GM12878 (cell line): Measurements from ENCODE around the gene RABEP1. TPM values are rescaled to one million over a fixed set of nuclear protein-coding genes. Genes with fewer than 3 reads are reported as not detected.

Experiments
- ATAC-seq: fragments of 200-7000 bp; cut with Tn5 transposase; 3 replicates; pipeline ENCODE4 v1.9.1; 2020; ENCODE audit warnings: mild to moderate bottlenecking, moderate library complexity
- BruUV-seq: library from RNA; stranded (reverse); fragments of 400-500 nt; replicated peaks from 2 replicates; lab custom pipeline; 2021; lab: Mats Ljungman, UMichigan
- CTCF ChIA-PET: fragments of 300-600 bp; sonication (Branson Sonifier 250); formaldehyde crosslinking; extraction: SDS; loops from one replicate; lab custom pipeline; 2021; ENCODE audit warnings: inconsistent platforms; lab: Yijun Ruan, JAX
- POLR2A ChIA-PET: fragments of 350-600 bp; formaldehyde crosslinking; extraction: SDS; loops from one replicate; lab custom pipeline; 2021; ENCODE audit warnings: inconsistent platforms; lab: Charles Lee
- RAD21 ChIA-PET: fragments of 300-600 bp; sonication (Branson Sonifier 250); formaldehyde crosslinking; loops from one replicate; lab custom pipeline; 2023; ENCODE audit warnings: antibody characterized with exemption; ENCODE audit not compliant: unreplicated experiment; lab: Charles Lee
- SMC1A ChIA-PET: fragments of 300-600 bp; sonication (Branson Sonifier 250); formaldehyde crosslinking; loops from one replicate; lab custom pipeline; 2023; ENCODE audit not compliant: unreplicated experiment, uncharacterized antibody; lab: Charles Lee
- DNase-seq: peaks from one replicate; pipeline ENCODE4 v3.0.0-alpha.2; 2011; ENCODE audit warnings: low read depth, low spot score
- FAIRE-seq: peaks from 3 replicates; lab custom pipeline; 2011; peaks lifted over from hg19 to GRCh38; lab: Jason Lieb, UNC
- H2AFZ ChIP-seq: 2 replicates; pipeline ENCODE4 v1.6.0; 2011; ENCODE audit warnings: low read depth, low read length, control low read depth; ENCODE audit not compliant: control insufficient read depth
- H3K27ac ChIP-seq: 2 replicates; pipeline ENCODE4 v1.5.1; 2011; ENCODE audit warnings: control low read depth; ENCODE audit not compliant: control insufficient read depth, insufficient read depth
- H3K27me3 ChIP-seq, 2 experiments: replicated peaks in 1 of 2; 2 replicates each; pipeline versions ENCODE4 v1.6.0 to v1.6.1; 2011; ENCODE audit warnings: low read length in 1 of 2; ENCODE audit not compliant: control insufficient read depth in 2 of 2, insufficient read depth in 2 of 2
- H3K36me3 ChIP-seq, 2 experiments: 2 replicates each; pipeline ENCODE4 v1.5.1; 2011; ENCODE audit warnings: low read length in 1 of 2; ENCODE audit not compliant: control insufficient read depth in 2 of 2, insufficient read depth in 2 of 2
- H3K4me1 ChIP-seq: 2 replicates; pipeline ENCODE4 v1.6.1; 2011; ENCODE audit warnings: mild to moderate bottlenecking, low read length, moderate library complexity, mixed read lengths; ENCODE audit not compliant: control insufficient read depth, insufficient read depth
- H3K4me2 ChIP-seq: 2 replicates; pipeline ENCODE4 v1.6.0; 2011; ENCODE audit warnings: control low read depth; ENCODE audit not compliant: control insufficient read depth, insufficient read depth
- H3K4me3 ChIP-seq: fragments of 200-600 bp; sonication (generic); 2 replicates; pipeline ENCODE4 v1.5.1; 2016
- H3K79me2 ChIP-seq: 2 replicates; pipeline ENCODE4 v1.6.0; 2011; ENCODE audit warnings: low read length; ENCODE audit not compliant: control insufficient read depth, insufficient read depth
- H3K9ac ChIP-seq: 2 replicates; pipeline ENCODE4 v1.8.0; 2011; ENCODE audit warnings: low read length, control low read depth, mixed read lengths; ENCODE audit not compliant: control insufficient read depth, insufficient read depth
- H3K9me3 ChIP-seq: replicated peaks from 3 replicates; pipeline ENCODE4 v1.5.1; 2011; ENCODE audit warnings: mild to moderate bottlenecking, low read length; ENCODE audit not compliant: control insufficient read depth, insufficient read depth
- H4K20me1 ChIP-seq: 2 replicates; pipeline ENCODE4 v1.6.0; 2011; ENCODE audit not compliant: control insufficient read depth, insufficient read depth
- BCLAF1 ChIP-seq: fragments of 450-650 bp; IDR thresholded peaks from 2 replicates; pipeline ENCODE4 v1.6.1; 2017; ENCODE audit warnings: antibody characterized with exemption, mild to moderate bottlenecking, moderate library complexity
- CHD2 ChIP-seq: IDR thresholded peaks from 2 replicates; pipeline ENCODE4 v1.6.1; 2011; ENCODE audit warnings: low read depth, low read length, improper control_type of control experiment, borderline replicate concordance
- CHD4 ChIP-seq: fragments of 200-600 bp; sonication (generic); IDR thresholded peaks from 2 replicates; pipeline ENCODE4 v1.6.1; 2016; ENCODE audit warnings: mild to moderate bottlenecking
- EED ChIP-seq: sonication (generic); IDR thresholded peaks from 2 replicates; pipeline ENCODE4 v1.6.1; 2016; ENCODE audit warnings: antibody characterized with exemption, low read depth
- FOXK2 ChIP-seq: fragments of 450-650 bp; IDR thresholded peaks from 2 replicates; pipeline ENCODE4 v1.6.1; 2017; ENCODE audit warnings: mild to moderate bottlenecking, moderate library complexity
- KAT2A ChIP-seq: conservative IDR thresholded peaks from 2 replicates; pipeline ENCODE4 v1.6.1; 2011; ENCODE audit warnings: low read depth, low read length; ENCODE audit not compliant: control insufficient read depth
- LARP7 ChIP-seq: fragments of 450-650 bp; IDR thresholded peaks from 2 replicates; pipeline ENCODE4 v1.6.1; 2017; ENCODE audit warnings: mild to moderate bottlenecking
- MEF2A ChIP-seq: IDR thresholded peaks from 2 replicates; pipeline ENCODE4 v1.6.1; 2011; ENCODE audit warnings: low read depth, mild to moderate bottlenecking, low read length, moderate library complexity; ENCODE audit not compliant: insufficient read depth
- POLR2AphosphoS2 ChIP-seq: IDR thresholded peaks from 2 replicates; pipeline ENCODE4 v1.6.1; 2011; ENCODE audit warnings: low read depth, mild to moderate bottlenecking, low read length, improper control_type of control experiment, moderate library complexity
- RAD21 ChIP-seq: IDR thresholded peaks from 2 replicates; pipeline ENCODE4 v1.6.1; 2011; ENCODE audit warnings: mild to moderate bottlenecking, low read depth, low read length, moderate library complexity; ENCODE audit not compliant: insufficient read depth
- ZNF207 ChIP-seq: fragments of 450-650 bp; IDR thresholded peaks from 2 replicates; pipeline ENCODE4 v1.6.1; 2014; ENCODE audit warnings: antibody characterized with exemption, mild to moderate bottlenecking, borderline replicate concordance
- ZNF687 ChIP-seq: fragments of 450-650 bp; IDR thresholded peaks from 2 replicates; pipeline ENCODE4 v1.6.1; 2017; ENCODE audit warnings: mild to moderate bottlenecking, moderate library complexity
- WGBS: methylation state at CpG from one replicate; pipeline ENCODE4 v1.1.6; 2016; ENCODE audit warnings: low lambda C conversion rate; ENCODE audit not compliant: insufficient replicate concordance, insufficient coverage; ENCODE audit errors: missing lambda C conversion rate; 5-methylcytosine and 5-hydroxymethylcytosine counted together
- in situ Hi-C: fragments of 300-500 bp; cut with MboI; formaldehyde crosslinking; loops from 9 replicates; pipeline ENCODE4 v1.14.3; 2018; ENCODE audit warnings: mixed read lengths
- intact Hi-C: fragments of 100-400 bp; cut with micrococcal nuclease; formaldehyde crosslinking; loops from one replicate; pipeline ENCODE4 v1.14.2; 2022; ENCODE audit not compliant: unreplicated experiment
- polyA plus RNA-seq, 11 experiments: library from polyadenylated mRNA; depleted of rRNA in 4 of 11; unstranded in 6 of 11; stranded (reverse) in 5 of 11; fragments of >200 nt; fragmentation: Nextera tagmentation in 4 of 11; fragmentation: Illumina TruSeq in 1 of 11; extraction: Ambion mirVana in 4 of 11; extraction: Trizol in 1 of 11; gene quantifications; 1 replicate in 1 of 11; 2 replicates in 10 of 11; pipeline versions ENCODE4 v1.2.1 to v1.2.3, GENCODE V29; 2011 to 2016; ENCODE audit warnings: inconsistent platforms in 2 of 11, missing spikeins in 2 of 11, low read depth in 1 of 11
- total RNA-seq, 4 experiments: library from RNA; depleted of rRNA in 3 of 4; stranded (reverse); fragments of >200 nt in 3 of 4; fragmentation: Illumina TruSeq in 1 of 4; extraction: Trizol in 1 of 4; gene quantifications; 2 replicates each; pipeline versions ENCODE4 v1.2.1 to v1.2.3, GENCODE V29; 2013 to 2021
- TF ChIP-seq, protein P1 (sequence below): fragments of 450-650 bp; IDR thresholded peaks from 2 replicates; pipeline ENCODE4 v1.6.1; 2014; ENCODE audit warnings: mild to moderate bottlenecking
- TF ChIP-seq, protein P2 (sequence below), 3 experiments: IDR thresholded peaks in 2 of 3; conservative IDR thresholded peaks in 1 of 3; 2 replicates each; pipeline ENCODE4 v1.5.1; 2011; ENCODE audit warnings: low read depth in 3 of 3, low read length in 3 of 3, mild to moderate bottlenecking in 3 of 3, control low read depth in 2 of 3, moderate library complexity in 2 of 3, inconsistent platforms in 1 of 3, mixed read lengths in 1 of 3; ENCODE audit not compliant: control insufficient read depth in 2 of 3, insufficient read depth in 1 of 3; ENCODE audit errors: extremely low read depth in 1 of 3

Gene RABEP1
- total and polyA plus RNA-seq, 10 of the 15 experiments (the other 5 are each of a cell fraction or from before 2014, with no cell fraction given): 13.4 to 71.4 (median 59.8) TPM

DNA sequence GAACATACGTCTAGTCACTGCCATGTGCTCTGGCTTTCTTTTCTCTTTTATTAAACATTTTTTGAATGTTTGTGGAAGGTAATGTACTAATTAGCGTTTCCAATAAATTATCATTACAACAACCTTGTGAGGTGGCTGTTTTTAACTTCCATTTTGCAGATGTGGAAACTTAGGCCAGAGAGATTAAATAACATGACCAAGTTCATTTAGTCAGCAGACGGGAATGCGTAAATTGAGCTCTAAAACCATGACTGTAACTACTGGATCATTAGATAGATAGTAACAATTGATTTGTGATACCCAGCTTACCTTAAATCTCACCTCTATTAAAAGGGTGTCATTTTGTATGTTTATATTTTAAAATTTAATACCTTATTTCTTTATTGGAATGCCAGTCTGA is 49.4 kb downstream of the RABEP1 start:
- in situ Hi-C loops (no loop called here), intact Hi-C loops (no loop called here)
- DNase-seq (no peak), ATAC-seq (no peak), FAIRE-seq (no peak)
- Histone ChIP-seq H3K4me1 (peaks cover 14% of the 10 kb centered on the region), H3K4me2 (no peak overlapping the region), H3K4me3 (no peak overlapping the region), H3K36me3 (peaks cover 0 to 19% of the 10 kb centered on the region in 2 experiments; a peak in 3 of 4 replicates), H3K27me3 (no peaks in the 10 kb centered on the region), H3K9me3 (no peaks in the 10 kb centered on the region; the same call in 2 of the 3 replicates), H2AFZ (no peak overlapping the region), H4K20me1 (no peaks in the 10 kb centered on the region), H3K79me2 (peaks cover 30% of the 10 kb centered on the region), H3K27ac (no peak overlapping the region), H3K9ac (no peak overlapping the region)
- ChIA-PET SMC1A (interaction anchor here (0.7 to 1.7 kb wide), 8 partner anchors 10 to 85 kb away, joined by 3 to 4 read pairs (median 4); no protein-coding TSS in a partner anchor), CTCF (interaction anchor here (1.7 kb wide), 1 partner anchor 24 kb away, joined by 8 read pairs; no protein-coding TSS in a partner anchor), POLR2A (no interaction called here), RAD21 (interaction anchor here (0.8 to 1.4 kb wide), 3 partner anchors 24 to 84 kb away, joined by 3 read pairs; no protein-coding TSS in a partner anchor)
- no TSS peak for BruUV-seq
- 100% methylated on average over 4 of the region's 4 CpGs for WGBS
- TF ChIP-seq CHD4: no peak
- no peak for TF ChIP-seq FOXK2
- TF ChIP-seq MEF2A: no peak
- no peak for TF ChIP-seq EED
- no peak for TF ChIP-seq POLR2AphosphoS2
- TF ChIP-seq, protein P1, sequence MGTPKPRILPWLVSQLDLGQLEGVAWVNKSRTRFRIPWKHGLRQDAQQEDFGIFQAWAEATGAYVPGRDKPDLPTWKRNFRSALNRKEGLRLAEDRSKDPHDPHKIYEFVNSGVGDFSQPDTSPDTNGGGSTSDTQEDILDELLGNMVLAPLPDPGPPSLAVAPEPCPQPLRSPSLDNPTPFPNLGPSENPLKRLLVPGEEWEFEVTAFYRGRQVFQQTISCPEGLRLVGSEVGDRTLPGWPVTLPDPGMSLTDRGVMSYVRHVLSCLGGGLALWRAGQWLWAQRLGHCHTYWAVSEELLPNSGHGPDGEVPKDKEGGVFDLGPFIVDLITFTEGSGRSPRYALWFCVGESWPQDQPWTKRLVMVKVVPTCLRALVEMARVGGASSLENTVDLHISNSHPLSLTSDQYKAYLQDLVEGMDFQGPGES: no peak
- no peak for TF ChIP-seq BCLAF1
- no peak for TF ChIP-seq RAD21
- TF ChIP-seq KAT2A: no peak
- no peak for TF ChIP-seq ZNF687
- no peak for TF ChIP-seq CHD2
- TF ChIP-seq, protein P2, sequence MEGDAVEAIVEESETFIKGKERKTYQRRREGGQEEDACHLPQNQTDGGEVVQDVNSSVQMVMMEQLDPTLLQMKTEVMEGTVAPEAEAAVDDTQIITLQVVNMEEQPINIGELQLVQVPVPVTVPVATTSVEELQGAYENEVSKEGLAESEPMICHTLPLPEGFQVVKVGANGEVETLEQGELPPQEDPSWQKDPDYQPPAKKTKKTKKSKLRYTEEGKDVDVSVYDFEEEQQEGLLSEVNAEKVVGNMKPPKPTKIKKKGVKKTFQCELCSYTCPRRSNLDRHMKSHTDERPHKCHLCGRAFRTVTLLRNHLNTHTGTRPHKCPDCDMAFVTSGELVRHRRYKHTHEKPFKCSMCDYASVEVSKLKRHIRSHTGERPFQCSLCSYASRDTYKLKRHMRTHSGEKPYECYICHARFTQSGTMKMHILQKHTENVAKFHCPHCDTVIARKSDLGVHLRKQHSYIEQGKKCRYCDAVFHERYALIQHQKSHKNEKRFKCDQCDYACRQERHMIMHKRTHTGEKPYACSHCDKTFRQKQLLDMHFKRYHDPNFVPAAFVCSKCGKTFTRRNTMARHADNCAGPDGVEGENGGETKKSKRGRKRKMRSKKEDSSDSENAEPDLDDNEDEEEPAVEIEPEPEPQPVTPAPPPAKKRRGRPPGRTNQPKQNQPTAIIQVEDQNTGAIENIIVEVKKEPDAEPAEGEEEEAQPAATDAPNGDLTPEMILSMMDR (IDR thresholded peaks at IDR 0.05 in 2 of 3, conservative IDR thresholded peaks at IDR 0.05 in 1 of 3; ENCODE audit: control insufficient read depth in 2 of 3, extremely low read depth in 1 of 3, insufficient read depth in 1 of 3, low read depth in 3 of 3, low read length in 3 of 3): no peak
- no peak for TF ChIP-seq ZNF207
- no peak for TF ChIP-seq LARP7
